Thyroid gland (tissue), 4 donors: Measurements from ENCODE around the gene ACAN.

Experiments
- POLR2A ChIP-seq, 2 donors: fragments of 450-650 bp; IDR thresholded peaks; one replicate each; pipeline ENCODE4 v1.6.1; 2017; ENCODE audit warnings: antibody characterized with exemption in 2 of 2, mild to moderate bottlenecking in 2 of 2, moderate library complexity in 1 of 2
- TF ChIP-seq, protein P1 (sequence below), 6 experiments: fragments of 200-600 bp in 3 of 6; fragments of 450-650 bp in 3 of 6; sonication (generic) in 3 of 6; IDR thresholded peaks; one replicate each; pipeline ENCODE4 v1.5.1; 2016 to 2019; ENCODE audit warnings: antibody characterized with exemption in 6 of 6, mild to moderate bottlenecking in 2 of 6, inconsistent platforms in 1 of 6, moderate library complexity in 1 of 6

DNA sequence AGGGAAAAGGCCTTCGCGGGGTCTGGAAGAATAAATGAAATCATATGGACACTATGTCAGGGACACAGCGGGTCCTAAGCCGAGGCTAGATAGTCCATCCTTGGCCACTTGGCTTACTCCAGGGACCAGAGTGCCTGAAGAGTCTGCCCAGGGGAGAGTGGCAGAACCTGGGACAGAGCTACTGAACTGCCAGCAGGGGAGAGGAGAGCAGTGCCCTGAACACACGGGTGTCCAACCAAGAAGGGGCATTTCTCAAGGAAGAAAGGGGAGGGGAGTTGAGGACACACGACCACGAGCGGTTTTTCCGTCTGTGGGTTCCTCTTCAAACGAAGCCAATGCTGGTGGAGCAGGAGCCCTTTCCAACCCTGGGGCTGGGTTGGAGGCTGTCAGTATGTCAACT lies 1.0 kb downstream of the ACAN start:
- TF ChIP-seq, protein P1, sequence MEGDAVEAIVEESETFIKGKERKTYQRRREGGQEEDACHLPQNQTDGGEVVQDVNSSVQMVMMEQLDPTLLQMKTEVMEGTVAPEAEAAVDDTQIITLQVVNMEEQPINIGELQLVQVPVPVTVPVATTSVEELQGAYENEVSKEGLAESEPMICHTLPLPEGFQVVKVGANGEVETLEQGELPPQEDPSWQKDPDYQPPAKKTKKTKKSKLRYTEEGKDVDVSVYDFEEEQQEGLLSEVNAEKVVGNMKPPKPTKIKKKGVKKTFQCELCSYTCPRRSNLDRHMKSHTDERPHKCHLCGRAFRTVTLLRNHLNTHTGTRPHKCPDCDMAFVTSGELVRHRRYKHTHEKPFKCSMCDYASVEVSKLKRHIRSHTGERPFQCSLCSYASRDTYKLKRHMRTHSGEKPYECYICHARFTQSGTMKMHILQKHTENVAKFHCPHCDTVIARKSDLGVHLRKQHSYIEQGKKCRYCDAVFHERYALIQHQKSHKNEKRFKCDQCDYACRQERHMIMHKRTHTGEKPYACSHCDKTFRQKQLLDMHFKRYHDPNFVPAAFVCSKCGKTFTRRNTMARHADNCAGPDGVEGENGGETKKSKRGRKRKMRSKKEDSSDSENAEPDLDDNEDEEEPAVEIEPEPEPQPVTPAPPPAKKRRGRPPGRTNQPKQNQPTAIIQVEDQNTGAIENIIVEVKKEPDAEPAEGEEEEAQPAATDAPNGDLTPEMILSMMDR (IDR thresholded peaks at IDR 0.05) = no peak
- TF ChIP-seq POLR2A (IDR thresholded peaks at IDR 0.05) = no peak
